Neural progenitor cell (in vitro differentiated cells): ENCODE results near the gene CCDC141.

Experiments
- CTCF ChIP-seq: fragments of 200-600 bp; sonication (generic); IDR thresholded peaks from 2 replicates; pipeline ENCODE4 v1.5.1; 2017; ENCODE audit warnings: antibody characterized with exemption, mild to moderate bottlenecking
- EZH2 ChIP-seq: fragments of 200-600 bp; sonication (generic); IDR thresholded peaks from 2 replicates; pipeline ENCODE4 v1.6.1; 2017; ENCODE audit warnings: antibody characterized with exemption, mild to moderate bottlenecking, moderate library complexity

DNA sequence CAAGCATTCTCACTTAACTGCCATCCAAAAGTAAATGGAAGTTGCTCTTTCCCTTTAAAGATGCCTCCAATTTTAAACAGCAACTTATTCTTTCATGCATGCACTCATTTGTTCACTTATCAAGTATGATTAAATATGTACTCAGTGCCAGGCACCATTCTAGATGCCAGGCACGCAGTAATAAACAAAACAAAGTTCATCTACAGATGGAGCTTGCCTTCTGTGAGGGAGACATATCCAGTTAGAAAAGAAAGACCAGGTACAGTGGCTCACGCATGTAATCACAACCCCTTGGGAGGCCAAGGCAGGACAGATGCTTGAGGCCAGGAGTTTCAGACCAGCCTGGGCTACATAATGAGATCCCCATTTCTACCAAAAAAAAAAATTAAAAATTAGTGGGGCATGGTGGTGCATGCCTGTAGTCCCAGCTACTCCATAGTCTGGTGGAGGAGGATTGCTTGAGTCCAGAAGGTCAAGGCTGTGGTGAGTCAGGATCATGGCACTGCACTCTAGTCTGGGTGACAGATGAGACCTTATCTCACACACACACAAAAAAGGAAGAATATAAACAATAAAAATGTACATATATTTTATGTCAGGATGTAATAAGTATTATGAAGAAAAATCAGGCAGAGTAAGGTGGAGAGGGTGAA lies 19.2 kb upstream of the CCDC141 start:
- no peak for TF ChIP-seq CTCF
- no peak for TF ChIP-seq EZH2
